ENCODE data around the gene DDO. TPM values are rescaled to one million over a fixed set of nuclear protein-coding genes. Genes with fewer than 3 reads are reported as not detected.

Gene DDO
- total and polyA plus RNA-seq, 5 donors = 9.2 to 19.7 (median 18.0) TPM

- intact Hi-C loops (cut with DNase I) = loop anchor here in 2 of 4 donors (10.0 kb wide), 3 partner anchors 215 to 695 kb away; partner anchors contain the start of gene CDC40 (in 1 of the 2)
- WGBS = 17% methylated on average over 43 of the region's 43 CpGs
- Histone ChIP-seq H3K4me3 (ENCODE audit: low read length) (peak overlapping the region; percentile 55), H3K27ac (ENCODE audit: low read length) (no peak overlapping the region), H3K27me3 (ENCODE audit: control insufficient read depth, insufficient read depth) (no peaks in the 10 kb centered on the region), H3K4me1 (ENCODE audit: control insufficient read depth, insufficient read depth, low read length) (peaks cover 2% of the 10 kb centered on the region), H3K9me3 (ENCODE audit: control insufficient read depth, low read length) (no peaks in the 10 kb centered on the region)
- DNase-seq (peak; percentile 33 to 72 (median 72)), ATAC-seq (peak; percentile 70 to 78)
Measured at GRCh38 chr6:110399219-110400071, 15.9 kb downstream of the DDO start.

- DNase-seq (no peak), ATAC-seq (peak in 1 of 2 donors; percentile 38)
- no peaks in the 10 kb centered on the region for H3K27me3 ChIP-seq (ENCODE audit: control insufficient read depth, insufficient read depth)
- H3K27ac ChIP-seq (ENCODE audit: low read length) = no peak overlapping the region
- H3K9me3 ChIP-seq (ENCODE audit: control insufficient read depth, low read length) = no peaks in the 10 kb centered on the region
- 84% methylated on average over 4 of the region's 4 CpGs for WGBS
- peaks cover 2% of the 10 kb centered on the region for H3K4me1 ChIP-seq (ENCODE audit: control insufficient read depth, insufficient read depth, low read length)
- H3K4me3 ChIP-seq (ENCODE audit: low read length) = no peak overlapping the region
- intact Hi-C loops (cut with DNase I) = loop anchor here in 2 of 4 donors (10.0 kb wide), 3 partner anchors 214 to 694 kb away; partner anchors contain the start of gene CDC40 (in 1 of the 2)
Measured at GRCh38 chr6:110398778-110399177, 16.6 kb downstream of the DDO start.

DNA sequence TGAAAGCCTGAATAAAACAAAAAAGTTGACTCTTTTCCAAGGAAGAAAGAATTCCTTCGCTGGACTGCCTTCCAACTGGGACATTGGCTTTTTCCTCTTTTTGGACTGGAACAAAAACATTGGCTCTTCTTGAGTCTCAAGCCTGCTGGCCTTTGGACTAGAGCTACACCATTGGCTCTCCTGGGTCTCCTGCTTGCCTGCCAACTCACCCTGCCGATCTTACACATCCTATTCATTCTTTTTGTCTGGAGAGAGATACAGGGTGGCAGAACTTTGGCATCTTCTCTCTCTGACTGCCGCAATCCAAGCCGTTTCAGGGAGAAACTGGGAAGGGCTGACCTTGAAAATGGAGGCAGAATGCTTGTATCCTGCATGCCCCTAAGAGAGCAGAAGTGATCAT is 20.2 kb downstream of the DDO start:
- Histone ChIP-seq H3K27me3 (ENCODE audit: control insufficient read depth, insufficient read depth) (no peaks in the 10 kb centered on the region), H3K9me3 (ENCODE audit: control insufficient read depth, low read length) (no peaks in the 10 kb centered on the region), H3K4me1 (ENCODE audit: control insufficient read depth, insufficient read depth, low read length) (peaks cover 2% of the 10 kb centered on the region), H3K4me3 (ENCODE audit: low read length) (no peak overlapping the region), H3K27ac (ENCODE audit: low read length) (peak overlapping the region; percentile 26)
- 39% methylated on average over 4 of the region's 4 CpGs for WGBS
- DNase-seq = peak in 2 of 3 donors; percentile 53 to 65
- peak in 1 of 2 donors; percentile 25 for ATAC-seq
- intact Hi-C loops (cut with DNase I) = loop anchor here in 2 of 4 donors (10.0 kb wide), 3 partner anchors 210 to 690 kb away; partner anchors contain the start of gene CDC40 (in 1 of the 2)

DNA sequence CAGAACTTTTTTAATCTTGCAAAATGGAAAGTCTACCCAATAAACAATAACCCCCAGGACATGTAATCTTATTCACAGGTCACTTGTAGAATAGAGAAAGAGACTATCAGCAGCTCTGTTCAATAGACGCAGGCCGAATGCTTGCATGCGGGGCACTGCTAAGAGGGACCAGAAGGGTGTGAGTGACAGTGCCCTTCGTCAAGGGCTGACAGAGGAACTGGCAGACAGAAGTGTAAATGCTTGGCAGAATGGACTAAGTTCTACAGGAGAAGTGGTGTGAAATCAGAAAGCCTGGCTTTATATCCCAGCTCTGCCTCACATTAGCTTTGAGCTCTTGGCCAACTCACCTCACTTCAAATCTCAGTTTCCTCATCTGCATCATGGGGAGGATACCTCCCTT is 21.0 kb downstream of the DDO start:
- DNase-seq (no peak), ATAC-seq (peak; percentile 56 to 58)
- no peak overlapping the region for H3K4me3 ChIP-seq (ENCODE audit: low read length)
- intact Hi-C loops (cut with DNase I) = loop anchor here in 2 of 4 donors (5.0 to 10.0 kb wide), 4 partner anchors 210 to 690 kb away; partner anchors contain the start of genes CDC40 (in 1 of the 2) and WASF1 (in 1 of the 2)
- peak overlapping the region; percentile 63 for H3K27ac ChIP-seq (ENCODE audit: low read length)
- H3K9me3 ChIP-seq (ENCODE audit: control insufficient read depth, low read length) = no peaks in the 10 kb centered on the region
- H3K27me3 ChIP-seq (ENCODE audit: control insufficient read depth, insufficient read depth) = no peaks in the 10 kb centered on the region
- 75% methylated on average over 4 of the region's 4 CpGs for WGBS
- H3K4me1 ChIP-seq (ENCODE audit: control insufficient read depth, insufficient read depth, low read length) = peaks cover 4% of the 10 kb centered on the region

DNA sequence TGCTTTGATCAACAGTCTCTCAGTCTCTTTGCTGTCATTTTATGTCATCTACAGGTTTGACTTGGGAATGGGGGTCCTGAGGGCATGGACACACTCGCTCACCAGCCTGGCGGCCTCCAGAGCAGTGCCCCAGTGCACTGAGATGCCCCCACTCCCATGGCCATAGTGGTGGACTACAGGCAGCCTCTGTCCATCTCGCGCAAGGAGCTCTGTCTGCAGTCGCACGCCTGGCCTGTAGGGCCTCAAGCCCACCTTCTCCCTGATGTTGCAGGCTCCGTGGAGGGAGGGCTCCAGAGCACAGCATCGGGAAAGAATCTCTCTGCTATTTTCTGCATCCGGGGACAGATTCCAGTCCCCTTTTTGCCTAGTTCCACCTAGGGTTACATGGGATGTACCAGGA is 22.6 kb downstream of the DDO start:
- H3K9me3 ChIP-seq (ENCODE audit: control insufficient read depth, low read length) = no peaks in the 10 kb centered on the region
- intact Hi-C loops (cut with DNase I) = loop anchor here in 2 of 4 donors (5.0 to 10.0 kb wide), 4 partner anchors 208 to 688 kb away; partner anchors contain the start of genes CDC40 (in 1 of the 2) and WASF1 (in 1 of the 2)
- WGBS = 72% methylated on average over 9 of the region's 9 CpGs

DNA sequence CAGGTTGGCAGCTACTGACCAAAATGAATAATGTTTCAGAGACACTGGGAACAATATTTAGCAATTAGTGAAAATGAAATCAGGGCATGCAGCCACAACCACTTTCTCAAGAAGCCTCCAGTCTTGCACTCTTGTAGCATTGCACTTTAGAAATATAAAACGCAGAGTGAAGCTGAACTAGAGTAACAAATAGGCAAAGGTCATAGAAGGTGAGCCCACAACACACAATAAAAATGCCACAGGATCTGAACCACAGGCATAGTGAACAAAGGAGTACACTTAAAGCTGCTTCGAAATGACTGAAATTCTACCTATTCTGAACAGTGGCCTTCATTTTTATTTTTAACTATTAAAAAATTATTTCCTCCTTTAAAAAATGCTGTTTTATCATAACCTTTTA is 25.0 kb downstream of the DDO start:
- intact Hi-C loops (cut with DNase I) = loop anchor here in 2 of 4 donors (5.0 to 10.0 kb wide), 4 partner anchors 206 to 686 kb away; partner anchors contain the start of genes CDC40 (in 1 of the 2) and WASF1 (in 1 of the 2)
- no peak for DNase-seq
- no peaks in the 10 kb centered on the region for H3K27me3 ChIP-seq (ENCODE audit: control insufficient read depth, insufficient read depth)
- no peaks in the 10 kb centered on the region for H3K9me3 ChIP-seq (ENCODE audit: control insufficient read depth, low read length)
- no peak overlapping the region for H3K27ac ChIP-seq (ENCODE audit: low read length)
- ATAC-seq = no peak
- peaks cover 2% of the 10 kb centered on the region for H3K4me1 ChIP-seq (ENCODE audit: control insufficient read depth, insufficient read depth, low read length)
- WGBS = 44% methylated on average over 2 of the region's 2 CpGs
- H3K4me3 ChIP-seq (ENCODE audit: low read length) = no peak overlapping the region

More for the DNA sequence above, 22.6 kb downstream of the DDO start:
- Histone ChIP-seq H3K27me3 (ENCODE audit: control insufficient read depth, insufficient read depth) (no peaks in the 10 kb centered on the region), H3K4me1 (ENCODE audit: control insufficient read depth, insufficient read depth, low read length) (peaks cover 4% of the 10 kb centered on the region), H3K4me3 (ENCODE audit: low read length) (no peak overlapping the region), H3K27ac (ENCODE audit: low read length) (no peak overlapping the region)
- no peak for DNase-seq
- no peak for ATAC-seq

- 70% methylated on average over 4 of the region's 4 CpGs for WGBS
- intact Hi-C loops (cut with DNase I) = loop anchor here (5.0 to 10.0 kb wide), 4 partner anchors 205 to 685 kb away; partner anchors contain the start of genes WASF1 (in 2 of the 4) and CDC40 (in 1 of the 4)
Measured at GRCh38 chr6:110389689-110390382, 25.5 kb downstream of the DDO start.

DNA sequence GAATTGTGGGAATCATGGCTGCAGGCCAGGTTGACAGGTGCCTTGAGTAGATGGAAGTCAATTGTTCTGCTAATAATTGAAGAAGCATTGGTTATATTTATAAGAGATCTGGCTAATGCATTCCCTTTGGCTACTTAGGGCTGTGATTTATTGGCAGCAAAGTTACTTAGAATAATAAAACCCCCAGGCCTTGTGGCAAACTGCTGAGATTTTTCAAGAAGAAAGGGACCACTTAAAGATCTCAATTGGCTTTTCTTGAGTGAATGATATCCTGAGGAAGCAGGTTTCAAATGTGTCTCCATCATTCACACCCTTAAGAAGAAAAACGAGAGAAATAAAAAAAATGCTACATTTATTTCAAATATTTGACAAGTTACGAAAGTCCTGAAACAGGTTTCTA is 27.4 kb downstream of the DDO start:
- H3K9me3 ChIP-seq (ENCODE audit: control insufficient read depth, low read length) = no peaks in the 10 kb centered on the region
- H3K27me3 ChIP-seq (ENCODE audit: control insufficient read depth, insufficient read depth) = no peaks in the 10 kb centered on the region
- ATAC-seq = no peak
- intact Hi-C loops (cut with DNase I) = loop anchor here in 2 of 4 donors (5.0 to 10.0 kb wide), 2 partner anchors 211 to 683 kb away; partner anchors contain the start of gene WASF1 (in 1 of the 2)
- H3K4me1 ChIP-seq (ENCODE audit: control insufficient read depth, insufficient read depth, low read length) = peaks cover 2% of the 10 kb centered on the region
- no peak overlapping the region for H3K27ac ChIP-seq (ENCODE audit: low read length)
- no peak for DNase-seq
- no peak overlapping the region for H3K4me3 ChIP-seq (ENCODE audit: low read length)
- 72% methylated on average over 2 of the region's 2 CpGs for WGBS

More at GRCh38 chr6:110389689-110390382, 25.5 kb downstream of the DDO start:
- Histone ChIP-seq H3K9me3 (ENCODE audit: control insufficient read depth, low read length) (no peaks in the 10 kb centered on the region), H3K4me3 (ENCODE audit: low read length) (no peak overlapping the region), H3K27ac (ENCODE audit: low read length) (no peak overlapping the region), H3K4me1 (ENCODE audit: control insufficient read depth, insufficient read depth, low read length) (peaks cover 2% of the 10 kb centered on the region), H3K27me3 (ENCODE audit: control insufficient read depth, insufficient read depth) (no peaks in the 10 kb centered on the region)
- ATAC-seq = peak; percentile 15 to 42
- DNase-seq = no peak

DNA sequence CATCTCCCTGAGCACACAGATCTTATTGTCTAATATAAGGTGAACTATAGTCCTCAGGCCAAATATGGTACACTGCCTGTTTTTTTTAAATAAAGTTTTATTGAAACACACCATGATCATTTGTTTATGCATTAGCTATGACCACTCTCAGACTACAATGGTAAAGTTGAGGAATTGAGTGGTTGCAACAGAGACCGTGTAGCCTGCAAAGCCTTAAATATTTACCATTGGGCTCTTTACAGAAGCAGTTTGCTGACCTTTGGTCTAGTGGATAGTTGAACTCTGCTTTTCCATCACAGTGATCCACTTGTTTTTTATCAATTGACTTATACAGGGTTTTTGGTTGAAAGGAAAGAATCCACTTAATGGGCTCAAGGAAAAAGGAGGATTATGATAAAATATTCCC is 29.9 kb downstream of the DDO start:
- intact Hi-C loops (cut with DNase I) = loop anchor here in 2 of 4 donors (5.0 to 10.0 kb wide), 2 partner anchors 208 to 681 kb away; partner anchors contain the start of gene WASF1 (in 1 of the 2)
- peaks cover 2% of the 10 kb centered on the region for H3K4me1 ChIP-seq (ENCODE audit: control insufficient read depth, insufficient read depth, low read length)
- DNase-seq = no peak
- no peaks in the 10 kb centered on the region for H3K9me3 ChIP-seq (ENCODE audit: control insufficient read depth, low read length)
- no peak for ATAC-seq
- 95% methylated on average over 1 of the region's 1 CpG for WGBS
- no peaks in the 10 kb centered on the region for H3K27me3 ChIP-seq (ENCODE audit: control insufficient read depth, insufficient read depth)
- H3K27ac ChIP-seq (ENCODE audit: low read length) = no peak overlapping the region
- H3K4me3 ChIP-seq (ENCODE audit: low read length) = no peak overlapping the region

GRCh38 chr6:110378552-110378951 is 36.8 kb downstream of the DDO start:
- ATAC-seq (no peak), DNase-seq (no peak)
- WGBS = 59% methylated on average over 9 of the region's 9 CpGs
- Histone ChIP-seq H3K27me3 (ENCODE audit: control insufficient read depth, insufficient read depth) (no peaks in the 10 kb centered on the region), H3K9me3 (ENCODE audit: control insufficient read depth, low read length) (no peaks in the 10 kb centered on the region), H3K4me1 (ENCODE audit: control insufficient read depth, insufficient read depth, low read length) (no peaks in the 10 kb centered on the region), H3K4me3 (ENCODE audit: low read length) (no peak overlapping the region), H3K27ac (ENCODE audit: low read length) (no peak overlapping the region)
- intact Hi-C loops (cut with DNase I) = no loop called here
